ENCODE measurements around the gene CTXN1. TPM values are rescaled to one million over a fixed set of nuclear protein-coding genes. Genes with fewer than 3 reads are reported as not detected.

CTXN1 gene
- total RNA-seq, 1 donor from 2014 or later: 55.9 TPM

DNA sequence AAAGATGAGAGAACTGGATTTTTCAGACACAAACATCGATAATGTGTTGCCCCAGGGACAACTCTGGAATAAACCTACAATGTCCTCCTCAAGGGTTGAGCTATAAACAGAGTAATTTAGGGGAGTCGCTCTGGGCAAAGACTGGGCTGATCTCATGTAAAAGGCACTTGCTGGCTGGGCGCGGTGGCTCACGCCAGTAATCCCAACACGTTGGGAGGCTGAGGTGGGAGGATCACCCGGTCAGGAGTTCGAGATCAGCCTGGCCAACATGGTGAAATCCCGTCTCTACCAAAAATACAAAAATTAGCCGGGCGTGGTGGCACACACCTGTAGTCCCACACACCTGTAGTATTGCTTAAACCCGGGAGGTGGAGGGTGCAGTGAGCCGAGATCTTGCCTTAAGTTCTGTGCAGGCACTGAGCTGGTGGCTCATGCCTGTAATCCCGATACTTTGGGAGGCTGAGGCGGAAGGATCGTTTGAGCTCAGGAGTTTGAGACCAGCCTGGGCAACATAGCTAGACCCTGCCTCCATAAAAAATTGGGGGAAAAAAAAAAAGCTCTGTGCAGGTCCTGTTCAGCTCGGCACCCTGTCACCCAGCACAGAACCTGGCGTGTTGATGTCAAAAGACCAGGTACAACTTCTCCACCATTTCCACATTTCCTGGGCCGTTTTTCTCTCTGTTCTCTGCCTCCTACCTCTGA, 16.1 kb upstream of the CTXN1 start:
- no peaks in the 10 kb centered on the region for H3K9me3 ChIP-seq (ENCODE audit: insufficient read depth, low read depth, low read length)
- H3K27ac Mint-ChIP-seq (ENCODE audit: unreplicated experiment): no peak overlapping the region
- no peak for FAIRE-seq

DNA sequence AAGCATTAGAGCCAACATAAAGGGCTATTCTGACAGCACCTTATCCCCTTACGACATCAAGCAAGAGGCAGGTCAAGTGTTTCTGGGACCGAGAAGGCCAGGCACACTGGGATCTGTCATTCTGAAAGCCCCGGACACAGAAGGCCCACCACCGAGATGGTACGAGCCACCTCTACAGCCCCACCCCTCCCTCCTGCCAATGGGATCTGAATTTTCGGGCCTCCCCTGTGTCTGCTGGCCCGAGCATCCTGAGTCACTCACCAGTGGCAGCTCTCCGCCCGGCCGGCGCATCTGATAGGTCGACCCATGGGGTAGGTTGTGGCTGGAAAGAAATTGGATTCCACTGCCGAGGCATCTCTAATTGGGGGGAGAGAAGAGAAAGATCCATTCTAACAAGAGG, 14.9 kb upstream of the CTXN1 start:
- H3K9me3 ChIP-seq (ENCODE audit: insufficient read depth, low read depth, low read length): no peaks in the 10 kb centered on the region
- no peaks in the 10 kb centered on the region for H3K9me3 Mint-ChIP-seq (ENCODE audit: unreplicated experiment)
- H3K4me3 ChIP-seq (ENCODE audit: insufficient read depth, low read depth, low read length): no peak overlapping the region
- peaks cover 32% of the 10 kb centered on the region for H3K79me2 ChIP-seq (ENCODE audit: insufficient read depth, low read length)
- no peak overlapping the region for H3K27ac ChIP-seq (ENCODE audit: low read depth, low read length)
- H2AFZ ChIP-seq (ENCODE audit: low read depth, low read length): no peak overlapping the region
- peaks cover 5% of the 10 kb centered on the region for H3K4me1 Mint-ChIP-seq (ENCODE audit: low read depth, unreplicated experiment)
- peaks cover 20% of the 10 kb centered on the region for H3K36me3 ChIP-seq (ENCODE audit: insufficient read depth, low read length)
- H3K36me3 Mint-ChIP-seq (ENCODE audit: low read depth, unreplicated experiment): peaks cover 7% of the 10 kb centered on the region
- FAIRE-seq (no peak), DNase-seq (ENCODE audit: low read depth) (no peak)
- H3K4me3 Mint-ChIP-seq (ENCODE audit: unreplicated experiment): no peak overlapping the region
- H3K27ac Mint-ChIP-seq (ENCODE audit: unreplicated experiment): no peak overlapping the region
- H3K9ac ChIP-seq (ENCODE audit: low read length): no peak overlapping the region
- no peak overlapping the region for H3K4me2 ChIP-seq (ENCODE audit: low read length)
- H3K27me3 ChIP-seq (ENCODE audit: insufficient read depth, low read length): no peaks in the 10 kb centered on the region
- H4K20me1 ChIP-seq (ENCODE audit: insufficient read depth, low read length): peaks cover 20% of the 10 kb centered on the region
- no peak for TF ChIP-seq EZH2 (IDR thresholded peaks at IDR 0.05; ENCODE audit: insufficient read depth, low read length)
- TF ChIP-seq, protein P1, sequence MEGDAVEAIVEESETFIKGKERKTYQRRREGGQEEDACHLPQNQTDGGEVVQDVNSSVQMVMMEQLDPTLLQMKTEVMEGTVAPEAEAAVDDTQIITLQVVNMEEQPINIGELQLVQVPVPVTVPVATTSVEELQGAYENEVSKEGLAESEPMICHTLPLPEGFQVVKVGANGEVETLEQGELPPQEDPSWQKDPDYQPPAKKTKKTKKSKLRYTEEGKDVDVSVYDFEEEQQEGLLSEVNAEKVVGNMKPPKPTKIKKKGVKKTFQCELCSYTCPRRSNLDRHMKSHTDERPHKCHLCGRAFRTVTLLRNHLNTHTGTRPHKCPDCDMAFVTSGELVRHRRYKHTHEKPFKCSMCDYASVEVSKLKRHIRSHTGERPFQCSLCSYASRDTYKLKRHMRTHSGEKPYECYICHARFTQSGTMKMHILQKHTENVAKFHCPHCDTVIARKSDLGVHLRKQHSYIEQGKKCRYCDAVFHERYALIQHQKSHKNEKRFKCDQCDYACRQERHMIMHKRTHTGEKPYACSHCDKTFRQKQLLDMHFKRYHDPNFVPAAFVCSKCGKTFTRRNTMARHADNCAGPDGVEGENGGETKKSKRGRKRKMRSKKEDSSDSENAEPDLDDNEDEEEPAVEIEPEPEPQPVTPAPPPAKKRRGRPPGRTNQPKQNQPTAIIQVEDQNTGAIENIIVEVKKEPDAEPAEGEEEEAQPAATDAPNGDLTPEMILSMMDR (IDR thresholded peaks at IDR 0.05; ENCODE audit: insufficient read depth, low read depth, low read length): no peak
- H3K4me1 ChIP-seq (ENCODE audit: insufficient read depth, low read length): peaks cover 13% of the 10 kb centered on the region
- no peaks in the 10 kb centered on the region for H3K27me3 Mint-ChIP-seq (ENCODE audit: low read depth, unreplicated experiment)

More for the DNA sequence above, 16.1 kb upstream of the CTXN1 start:
- peak overlapping the region; percentile 96 for H3K9ac ChIP-seq (ENCODE audit: low read length)
- peak overlapping the region; percentile 98 for H3K4me2 ChIP-seq (ENCODE audit: low read length)
- H3K27me3 ChIP-seq (ENCODE audit: insufficient read depth, low read length): no peaks in the 10 kb centered on the region
- peaks cover 18% of the 10 kb centered on the region for H3K36me3 ChIP-seq (ENCODE audit: insufficient read depth, low read length)
- no peaks in the 10 kb centered on the region for H3K27me3 Mint-ChIP-seq (ENCODE audit: low read depth, unreplicated experiment)
- peaks cover 32% of the 10 kb centered on the region for H3K79me2 ChIP-seq (ENCODE audit: insufficient read depth, low read length)
- peaks cover 13% of the 10 kb centered on the region for H3K4me1 ChIP-seq (ENCODE audit: insufficient read depth, low read length)
- H3K4me3 ChIP-seq (ENCODE audit: insufficient read depth, low read depth, low read length): no peak overlapping the region
- peaks cover 7% of the 10 kb centered on the region for H3K36me3 Mint-ChIP-seq (ENCODE audit: low read depth, unreplicated experiment)
- no peaks in the 10 kb centered on the region for H3K9me3 Mint-ChIP-seq (ENCODE audit: unreplicated experiment)
- no peak overlapping the region for H3K27ac ChIP-seq (ENCODE audit: low read depth, low read length)
- H4K20me1 ChIP-seq (ENCODE audit: insufficient read depth, low read length): peaks cover 17% of the 10 kb centered on the region
- DNase-seq (ENCODE audit: low read depth): no peak
- no peak overlapping the region for H2AFZ ChIP-seq (ENCODE audit: low read depth, low read length)
- peaks cover 5% of the 10 kb centered on the region for H3K4me1 Mint-ChIP-seq (ENCODE audit: low read depth, unreplicated experiment)
- H3K4me3 Mint-ChIP-seq (ENCODE audit: unreplicated experiment): peak overlapping the region; percentile 95
- TF ChIP-seq, protein P1 (IDR thresholded peaks at IDR 0.05; ENCODE audit: insufficient read depth, low read depth, low read length): no peak
- no peak for TF ChIP-seq EZH2 (IDR thresholded peaks at IDR 0.05; ENCODE audit: insufficient read depth, low read length)

DNA sequence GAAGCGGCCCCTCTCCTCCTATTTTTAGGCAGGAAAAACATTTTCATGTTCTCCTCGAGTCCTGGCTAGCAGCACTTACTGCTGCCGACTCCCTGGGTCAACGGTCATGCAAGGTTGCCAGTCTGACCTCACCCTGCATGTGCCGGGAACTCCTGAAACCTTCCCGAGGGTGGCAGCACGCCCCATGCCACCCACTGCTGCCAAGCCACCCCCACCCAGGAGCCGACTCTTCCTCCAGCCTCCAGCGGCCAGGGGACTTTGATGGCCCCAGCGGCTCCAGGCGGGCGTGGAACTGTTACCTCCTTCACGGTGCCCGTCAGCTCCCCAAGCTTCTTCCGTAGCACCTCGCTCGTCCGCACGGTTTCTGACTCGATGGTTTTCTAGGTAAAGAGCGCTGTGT, 8.8 kb upstream of the CTXN1 start:
- H3K4me1 ChIP-seq (ENCODE audit: insufficient read depth, low read length): peaks cover 4% of the 10 kb centered on the region
- H3K27me3 ChIP-seq (ENCODE audit: insufficient read depth, low read length): no peaks in the 10 kb centered on the region
- peaks cover 20% of the 10 kb centered on the region for H3K36me3 ChIP-seq (ENCODE audit: insufficient read depth, low read length)
- no peaks in the 10 kb centered on the region for H3K79me2 ChIP-seq (ENCODE audit: insufficient read depth, low read length)
- H3K27me3 Mint-ChIP-seq (ENCODE audit: low read depth, unreplicated experiment): no peaks in the 10 kb centered on the region
- no peak overlapping the region for H3K27ac Mint-ChIP-seq (ENCODE audit: unreplicated experiment)
- TF ChIP-seq, protein P1 (IDR thresholded peaks at IDR 0.05; ENCODE audit: insufficient read depth, low read depth, low read length): no peak
- no peak for TF ChIP-seq EZH2 (IDR thresholded peaks at IDR 0.05; ENCODE audit: insufficient read depth, low read length)
- H3K9me3 ChIP-seq (ENCODE audit: insufficient read depth, low read depth, low read length): no peaks in the 10 kb centered on the region
- no peaks in the 10 kb centered on the region for H3K4me1 Mint-ChIP-seq (ENCODE audit: low read depth, unreplicated experiment)
- H3K27ac ChIP-seq (ENCODE audit: low read depth, low read length): no peak overlapping the region
- no peak overlapping the region for H3K4me3 ChIP-seq (ENCODE audit: insufficient read depth, low read depth, low read length)
- H3K4me3 Mint-ChIP-seq (ENCODE audit: unreplicated experiment): no peak overlapping the region
- peaks cover 4% of the 10 kb centered on the region for H3K36me3 Mint-ChIP-seq (ENCODE audit: low read depth, unreplicated experiment)
- DNase-seq (ENCODE audit: low read depth) (no peak), FAIRE-seq (no peak)
- no peak overlapping the region for H3K4me2 ChIP-seq (ENCODE audit: low read length)
- no peak overlapping the region for H3K9ac ChIP-seq (ENCODE audit: low read length)
- no peaks in the 10 kb centered on the region for H3K9me3 Mint-ChIP-seq (ENCODE audit: unreplicated experiment)
- no peak overlapping the region for H2AFZ ChIP-seq (ENCODE audit: low read depth, low read length)
- H4K20me1 ChIP-seq (ENCODE audit: insufficient read depth, low read length): peaks cover 12% of the 10 kb centered on the region
